Caco-2 (cell line): ENCODE results near the gene CTNNB1. TPM values are rescaled to one million over a fixed set of nuclear protein-coding genes. Genes with fewer than 3 reads are reported as not detected.

Experiments
- BruUV-seq: library from RNA; stranded (reverse); fragments of 400-500 nt; replicated peaks from 2 replicates; lab custom pipeline; 2021; lab: Mats Ljungman, UMichigan
- CTCF ChIA-PET: fragments of 300-600 bp; sonication (Branson Sonifier 250); formaldehyde crosslinking; loops from one replicate; lab custom pipeline; 2022; ENCODE audit warnings: antibody characterized with exemption; lab: Charles Lee
- POLR2A ChIA-PET: fragments of 300-600 bp; sonication (Branson Sonifier 250); formaldehyde crosslinking; loops from one replicate; lab custom pipeline; 2022; ENCODE audit warnings: antibody characterized with exemption; lab: Charles Lee
- DNase-seq, 2 experiments: peaks; one replicate each; pipeline versions ENCODE4 v3.0.0 to v3.0.0-alpha.2; 2020 to 2022
- H3K27me3 ChIP-seq: replicated peaks from 2 replicates; pipeline ENCODE4 v1.6.0; 2011; ENCODE audit warnings: low read length; ENCODE audit not compliant: control insufficient read depth, insufficient read depth
- H3K36me3 ChIP-seq: 2 replicates; pipeline ENCODE4 v1.5.1; 2011; ENCODE audit warnings: low read length; ENCODE audit not compliant: control insufficient read depth, insufficient read depth
- H3K4me1 ChIP-seq: fragments of 250-450 bp; sonication (Bioruptor Pico); 2 replicates; pipeline ENCODE4 v1.5.1; 2020; ENCODE audit warnings: mild to moderate bottlenecking
- H3K4me3 ChIP-seq: 2 replicates; pipeline ENCODE4 v1.5.1; 2011; ENCODE audit warnings: low read depth, mild to moderate bottlenecking, control low read depth, low read length
- H3K9me3 ChIP-seq: fragments of 250-450 bp; sonication (Bioruptor Pico); 2 replicates; pipeline ENCODE4 v1.5.1; 2020; ENCODE audit warnings: mild to moderate bottlenecking, moderate library complexity
- H3K27ac Mint-ChIP-seq: one replicate; pipeline ENCODE4 v1.8.0; 2022; ENCODE audit warnings: mixed read lengths; ENCODE audit not compliant: unreplicated experiment
- H3K27me3 Mint-ChIP-seq: one replicate; pipeline ENCODE4 v1.8.0; 2022; ENCODE audit warnings: mixed read lengths; ENCODE audit not compliant: insufficient read depth, unreplicated experiment
- H3K36me3 Mint-ChIP-seq: one replicate; pipeline ENCODE4 v1.8.0; 2022; ENCODE audit warnings: mild to moderate bottlenecking, mixed read lengths; ENCODE audit not compliant: insufficient read depth, unreplicated experiment
- H3K4me1 Mint-ChIP-seq: one replicate; pipeline ENCODE4 v1.8.0; 2022; ENCODE audit warnings: low read depth, mixed read lengths; ENCODE audit not compliant: unreplicated experiment
- H3K4me3 Mint-ChIP-seq: one replicate; pipeline ENCODE4 v1.8.0; 2022; ENCODE audit warnings: mild to moderate bottlenecking, moderate library complexity, mixed read lengths; ENCODE audit not compliant: unreplicated experiment
- H3K9me3 Mint-ChIP-seq: one replicate; pipeline ENCODE4 v1.8.0; 2022; ENCODE audit warnings: mixed read lengths; ENCODE audit not compliant: unreplicated experiment
- CTCF ChIP-seq, 2 experiments: fragments of 200-600 bp in 1 of 2; IDR thresholded peaks; 1 replicate in 1 of 2; 2 replicates in 1 of 2; pipeline versions ENCODE4 v1.5.1 to v1.8.0; 2011 to 2022; ENCODE audit warnings: antibody characterized with exemption in 1 of 2, control low read depth in 1 of 2, inconsistent platforms in 1 of 2, low read depth in 1 of 2, low read length in 1 of 2, mild to moderate bottlenecking in 1 of 2, moderate library complexity in 1 of 2; ENCODE audit not compliant: insufficient read depth in 1 of 2, severe bottlenecking in 1 of 2, unreplicated experiment in 1 of 2
- intact Hi-C: fragments of 100-400 bp; cut with micrococcal nuclease; formaldehyde crosslinking; loops from one replicate; pipeline ENCODE4 v1.10.0; 2022; ENCODE audit not compliant: unreplicated experiment
- total RNA-seq: library from RNA; stranded (reverse); gene quantifications from 2 replicates; pipeline ENCODE4 v1.2.3, GENCODE V29; 2022

Gene CTNNB1
- total RNA-seq, 1 experiment from 2014 or later: 206 TPM

GRCh38 chr3:41249318-41249717 is 50.0 kb downstream of the CTNNB1 start:
- peaks cover 6% of the 10 kb centered on the region; the same call in 1 of the 2 replicates for H3K4me1 ChIP-seq
- no peaks in the 10 kb centered on the region for H3K27me3 Mint-ChIP-seq
- ChIA-PET POLR2A (no interaction called here), CTCF (no interaction called here)
- H3K27ac Mint-ChIP-seq: no peak overlapping the region
- no peak for DNase-seq
- H3K36me3 ChIP-seq: no peaks in the 10 kb centered on the region
- no TSS peak for BruUV-seq
- peaks cover 10% of the 10 kb centered on the region for H3K36me3 Mint-ChIP-seq
- H3K27me3 ChIP-seq: no peaks in the 10 kb centered on the region
- H3K4me1 Mint-ChIP-seq: no peaks in the 10 kb centered on the region
- no peak for TF ChIP-seq CTCF (IDR thresholded peaks at IDR 0.05; ENCODE audit: insufficient read depth in 1 of 2, low read depth in 1 of 2, low read length in 1 of 2, severe bottlenecking in 1 of 2, unreplicated experiment in 1 of 2)
- intact Hi-C loops: no loop called here
- H3K9me3 Mint-ChIP-seq: peaks cover 20% of the 10 kb centered on the region
- no peak overlapping the region for H3K4me3 Mint-ChIP-seq
- no peaks in the 10 kb centered on the region for H3K9me3 ChIP-seq
- no peak overlapping the region for H3K4me3 ChIP-seq

GRCh38 chr3:41250825-41251224 is 51.5 kb downstream of the CTNNB1 start:
- Histone ChIP-seq H3K4me1 (peaks cover 6% of the 10 kb centered on the region; the same call in 1 of the 2 replicates), H3K4me3 (no peak overlapping the region), H3K27me3 (no peaks in the 10 kb centered on the region), H3K9me3 (no peaks in the 10 kb centered on the region), H3K36me3 (no peaks in the 10 kb centered on the region)
- no peaks in the 10 kb centered on the region for H3K36me3 Mint-ChIP-seq
- BruUV-seq: no TSS peak
- CTCF ChIA-PET: interaction anchor here (0.6 kb wide), 1 partner anchor 11 kb away, joined by 3 read pairs; no protein-coding TSS in a partner anchor
- no peak overlapping the region for H3K4me3 Mint-ChIP-seq
- POLR2A ChIA-PET: no interaction called here
- no peak for TF ChIP-seq CTCF (IDR thresholded peaks at IDR 0.05; ENCODE audit: insufficient read depth in 1 of 2, low read depth in 1 of 2, low read length in 1 of 2, severe bottlenecking in 1 of 2, unreplicated experiment in 1 of 2)
- H3K4me1 Mint-ChIP-seq: no peaks in the 10 kb centered on the region
- intact Hi-C loops: no loop called here
- no peak overlapping the region for H3K27ac Mint-ChIP-seq
- H3K27me3 Mint-ChIP-seq: no peaks in the 10 kb centered on the region
- peaks cover 20% of the 10 kb centered on the region for H3K9me3 Mint-ChIP-seq
- DNase-seq: no peak

GRCh38 chr3:41251593-41251992 is 52.3 kb downstream of the CTNNB1 start:
- Mint-ChIP-seq H3K27me3 (no peaks in the 10 kb centered on the region), H3K9me3 (peaks cover 20% of the 10 kb centered on the region), H3K4me1 (no peaks in the 10 kb centered on the region), H3K36me3 (no peaks in the 10 kb centered on the region), H3K4me3 (no peak overlapping the region), H3K27ac (no peak overlapping the region)
- no peak for TF ChIP-seq CTCF (IDR thresholded peaks at IDR 0.05; ENCODE audit: insufficient read depth in 1 of 2, low read depth in 1 of 2, low read length in 1 of 2, severe bottlenecking in 1 of 2, unreplicated experiment in 1 of 2)
- ChIA-PET POLR2A (no interaction called here), CTCF (no interaction called here)
- Histone ChIP-seq H3K27me3 (no peaks in the 10 kb centered on the region), H3K9me3 (no peaks in the 10 kb centered on the region), H3K4me3 (no peak overlapping the region), H3K4me1 (peaks cover 6% of the 10 kb centered on the region; the same call in 1 of the 2 replicates), H3K36me3 (no peaks in the 10 kb centered on the region)
- intact Hi-C loops: no loop called here
- no peak for DNase-seq
- BruUV-seq: no TSS peak
